GM19025 (cell line): Measurements from ENCODE around the gene AHCY.
"Not testable (repeated sequence)": the region's sequence is repeated elsewhere in the genome, so short reads cannot be mapped to it uniquely, and the experiment has no call there.

Source experiments
- ATAC-seq: cut with Tn5 transposase; IDR thresholded peaks from one replicate; pipeline ENCODE4 v1.9.1; 2021; ENCODE audit warnings: mild to moderate bottlenecking, low read depth, moderate library complexity; ENCODE audit not compliant: unreplicated experiment

The AHCY gene

DNA sequence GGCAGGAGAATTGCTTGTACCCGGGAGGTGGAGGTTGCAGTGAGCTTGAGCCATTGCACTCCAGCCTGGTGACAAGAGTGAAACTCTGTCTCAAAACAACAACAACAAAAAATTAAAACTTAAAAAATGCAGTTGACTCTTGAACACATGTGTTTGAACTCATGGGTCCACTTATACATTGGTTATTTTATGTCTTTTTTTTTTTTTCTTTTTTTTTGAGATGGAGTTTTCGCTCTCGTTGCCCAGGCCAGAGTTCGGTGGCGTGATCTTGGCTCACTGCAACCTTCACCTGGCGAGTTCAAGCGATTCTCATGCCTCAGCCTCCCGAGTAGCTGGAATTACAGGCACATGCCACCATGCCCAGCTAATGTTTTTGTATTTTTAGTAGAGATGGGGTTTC lies 39.7 kb downstream of the AHCY start:
- not testable (repeated sequence) for ATAC-seq

DNA sequence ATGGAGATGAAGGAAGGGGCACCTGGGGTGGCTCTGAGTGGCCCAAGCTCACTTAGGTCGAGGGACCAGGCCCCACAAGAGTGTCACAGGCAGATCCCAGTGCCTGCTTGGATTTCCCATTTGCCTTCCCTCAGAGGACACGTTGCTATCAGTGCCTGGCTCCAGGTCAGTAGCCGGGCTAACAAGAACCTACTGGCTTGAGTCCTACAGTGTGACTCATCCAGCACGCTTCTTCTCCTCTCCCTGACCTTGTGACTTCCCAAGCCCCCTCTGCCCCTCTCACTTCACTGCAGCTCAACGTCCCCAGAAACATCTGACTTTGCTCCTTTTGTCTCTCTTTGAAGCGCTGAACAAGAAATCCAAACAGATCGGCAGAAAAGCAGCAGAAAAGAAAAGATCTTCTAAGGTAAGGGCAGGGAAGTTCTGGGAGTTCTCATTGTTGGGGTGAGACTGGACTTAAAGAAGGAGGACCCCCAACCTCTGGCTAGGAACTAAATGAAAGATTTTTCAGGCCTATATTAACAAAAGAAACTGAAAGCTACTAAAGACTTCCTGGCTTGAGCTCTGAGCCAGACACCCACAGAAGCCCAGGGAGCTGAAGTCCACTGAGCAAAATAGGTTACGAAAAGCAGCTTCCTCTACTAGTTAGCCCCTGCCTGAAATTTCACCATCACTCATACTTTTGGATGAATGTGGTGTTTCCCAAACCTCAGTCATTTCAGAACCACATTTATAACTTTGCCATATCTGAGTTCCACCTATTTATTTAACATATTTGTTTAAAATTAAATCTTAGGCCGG lies 40.5 kb downstream of the AHCY start:
- no peak for ATAC-seq

DNA sequence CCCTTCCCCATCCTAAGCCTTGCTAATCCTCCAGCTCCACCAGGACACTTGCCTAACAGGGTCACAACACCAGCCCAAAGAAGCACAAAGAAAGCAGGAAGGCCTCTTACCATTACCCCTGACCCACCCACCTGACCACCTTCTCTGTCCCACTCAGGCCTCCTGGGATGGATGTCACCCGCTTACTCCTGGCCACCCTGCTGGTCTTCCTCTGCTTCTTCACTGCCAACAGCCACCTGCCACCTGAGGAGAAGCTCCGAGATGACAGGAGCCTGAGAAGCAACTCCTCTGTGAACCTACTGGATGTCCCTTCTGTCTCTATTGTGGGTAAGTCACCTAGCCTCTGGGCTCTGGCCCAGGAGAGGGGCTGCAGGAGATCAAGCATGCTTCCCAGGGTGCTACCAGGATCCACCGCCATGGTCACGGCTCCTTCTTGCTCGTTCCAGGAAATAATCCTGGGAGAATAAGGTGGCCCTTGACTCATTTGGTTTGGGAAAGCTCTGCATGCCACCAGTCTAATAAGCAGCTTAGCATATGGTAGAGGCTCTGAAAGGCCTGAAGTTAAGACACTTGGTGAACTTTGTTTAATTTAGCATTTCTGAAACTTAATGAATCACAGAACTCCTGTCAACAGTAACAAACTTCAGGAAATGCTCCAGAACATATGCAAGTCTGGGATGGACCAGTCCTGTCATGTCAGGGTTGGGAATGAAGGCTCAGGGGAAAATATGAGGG lies 42.8 kb downstream of the AHCY start:
- ATAC-seq: no peak

DNA sequence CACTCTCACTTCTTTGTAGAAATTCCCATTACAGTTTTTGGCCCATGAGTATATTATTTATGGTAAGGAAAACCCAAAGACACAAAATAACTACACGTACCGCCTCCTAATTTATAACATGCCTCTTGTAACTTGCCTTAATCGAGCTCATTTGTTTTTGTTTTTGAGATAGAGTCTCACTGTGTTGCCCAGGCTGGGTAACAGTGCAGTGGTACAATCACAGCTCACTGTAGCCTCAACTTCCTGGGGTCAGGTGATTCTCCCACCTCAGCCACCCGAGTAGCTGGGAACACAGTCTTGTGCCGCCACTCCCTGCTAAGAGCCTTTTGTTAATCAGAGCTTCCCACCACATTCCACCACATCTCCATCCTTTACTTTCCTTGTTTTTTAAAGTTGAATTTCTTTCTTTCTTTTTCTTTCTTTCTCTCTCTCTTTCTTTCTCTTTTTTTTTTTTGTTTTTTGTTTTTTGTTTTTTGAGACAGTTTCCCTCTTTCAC lies 46.5 kb downstream of the AHCY start:
- no peak for ATAC-seq

DNA sequence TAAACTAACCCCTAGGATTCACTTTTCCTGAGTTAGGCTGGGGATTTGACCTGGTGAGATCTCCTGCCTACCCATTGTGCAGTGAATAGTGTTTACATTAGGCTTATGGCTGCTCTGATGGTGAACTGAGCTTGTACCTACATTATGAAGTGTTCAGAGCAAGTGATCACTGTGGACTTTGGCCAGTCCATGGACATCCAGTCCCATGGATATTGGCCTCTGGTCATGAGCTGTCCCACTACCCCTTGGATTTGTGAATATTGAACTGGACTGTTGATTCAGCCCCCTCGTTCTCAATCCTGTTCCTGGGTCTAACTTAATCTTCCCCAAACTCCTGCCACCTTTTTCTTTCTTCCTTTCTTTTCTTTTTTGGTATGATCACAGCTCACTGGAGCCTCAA lies 48.2 kb downstream of the AHCY start:
- no peak for ATAC-seq

DNA sequence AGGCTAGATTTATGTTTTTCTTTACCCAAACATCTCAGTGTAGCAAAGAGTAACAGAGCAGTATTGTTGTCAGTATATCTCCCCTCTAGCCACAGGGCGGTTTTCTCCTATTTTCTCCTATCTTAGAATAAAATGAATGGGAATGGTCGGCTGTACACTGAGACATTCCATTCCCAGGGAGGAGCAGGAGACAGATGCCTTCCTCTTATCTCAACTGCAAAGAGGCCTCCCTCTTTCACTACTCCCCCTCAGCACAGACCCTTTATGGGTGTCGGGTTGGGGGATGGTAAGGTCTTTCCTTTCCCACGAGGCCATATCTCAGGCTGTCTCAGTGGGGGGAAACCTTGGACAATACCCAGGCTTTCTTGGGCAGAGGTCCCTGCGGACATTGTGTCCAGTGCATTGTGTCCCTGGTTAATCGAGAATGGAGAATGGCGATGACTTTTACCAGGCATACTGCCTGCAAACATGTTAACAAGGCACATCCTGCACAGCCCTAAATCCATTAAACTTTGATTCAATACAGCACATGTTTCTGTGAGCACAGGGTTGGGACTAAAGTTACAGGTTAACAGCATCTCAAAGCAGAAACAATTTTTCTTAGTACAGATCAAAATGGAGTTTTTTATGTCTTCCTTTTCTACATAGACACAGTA lies 50.6 kb downstream of the AHCY start:
- ATAC-seq: not testable (repeated sequence)

DNA sequence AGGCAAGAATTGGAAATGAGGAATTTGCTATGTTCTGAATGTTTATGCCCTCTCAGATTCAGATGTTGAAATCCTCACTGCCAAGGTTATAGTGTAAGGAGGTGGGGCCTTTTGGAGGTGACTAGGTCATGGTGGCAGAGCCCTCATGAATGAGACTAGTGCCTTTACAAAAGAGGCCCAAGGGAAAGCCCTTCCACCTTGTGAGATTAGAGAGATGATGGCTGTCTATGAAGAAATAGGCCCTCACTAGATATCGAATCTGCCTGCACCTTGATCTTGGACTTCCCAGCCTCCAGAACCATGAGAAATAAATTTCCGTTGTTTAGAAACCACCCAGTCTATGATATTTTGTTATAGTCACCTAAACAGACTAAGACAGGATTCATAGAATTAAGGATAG lies 51.5 kb downstream of the AHCY start:
- no peak for ATAC-seq

DNA sequence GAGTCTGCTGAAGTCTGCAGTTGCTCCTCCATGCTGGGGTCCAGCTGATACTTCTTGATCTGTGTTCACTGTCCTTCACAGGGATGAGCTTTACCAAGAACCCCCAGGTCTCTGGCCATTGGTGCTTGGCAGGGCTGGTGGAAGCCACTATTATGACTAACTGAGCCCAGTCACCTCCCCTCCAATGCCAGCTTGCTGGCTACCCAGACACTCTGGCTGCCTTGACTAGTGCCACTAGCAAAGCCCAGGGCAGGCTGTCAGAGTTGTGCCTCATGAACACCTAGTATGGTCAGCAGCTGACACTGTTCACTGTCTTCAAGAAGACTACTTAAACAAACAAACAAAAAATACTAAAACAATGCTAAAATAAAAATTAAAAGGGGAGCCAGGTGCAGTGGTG lies 53.1 kb downstream of the AHCY start:
- no peak for ATAC-seq

DNA sequence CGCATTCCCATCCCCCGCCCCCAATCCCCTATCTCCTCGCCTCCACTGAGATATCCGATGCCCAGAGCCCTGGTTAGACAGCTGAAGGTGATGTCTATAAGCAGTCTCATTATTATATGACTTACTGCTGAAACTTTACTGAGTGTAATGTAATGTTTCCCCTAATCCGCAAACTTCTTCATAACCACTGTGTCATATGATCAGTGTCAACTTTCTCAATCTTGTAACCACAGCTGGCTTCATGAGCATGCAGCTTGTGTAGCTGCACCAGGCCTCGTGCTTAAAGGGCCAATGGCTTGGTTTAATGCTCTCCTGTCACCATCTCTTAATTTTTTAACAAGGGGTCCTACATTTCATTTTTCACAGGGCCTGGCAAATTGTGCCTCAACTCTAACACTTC lies 53.9 kb downstream of the AHCY start:
- no peak for ATAC-seq

DNA sequence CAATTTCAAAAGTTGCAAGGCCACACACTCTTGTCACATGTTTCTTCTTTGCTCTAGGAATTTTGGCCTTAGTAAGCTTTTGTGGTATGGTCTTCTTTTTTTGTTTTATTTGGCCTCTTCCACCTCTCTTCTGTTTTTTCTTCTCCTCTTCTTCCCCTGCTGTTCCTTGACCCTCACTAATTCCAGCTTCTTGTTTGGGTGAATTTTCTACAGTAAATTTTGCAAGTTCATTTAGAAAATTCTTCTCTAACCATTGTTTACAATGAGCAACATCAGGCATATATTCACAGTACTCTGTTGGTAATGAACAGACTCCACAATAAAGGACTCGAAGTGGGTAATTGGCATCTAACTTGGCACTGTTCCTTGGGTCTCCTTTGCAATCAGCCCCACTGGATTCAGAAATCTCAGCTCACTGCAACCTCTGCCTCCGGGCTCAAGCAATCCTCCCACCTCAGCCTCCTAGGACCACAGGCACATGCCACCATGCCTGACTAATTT lies 57.0 kb downstream of the AHCY start:
- ATAC-seq: no peak

DNA sequence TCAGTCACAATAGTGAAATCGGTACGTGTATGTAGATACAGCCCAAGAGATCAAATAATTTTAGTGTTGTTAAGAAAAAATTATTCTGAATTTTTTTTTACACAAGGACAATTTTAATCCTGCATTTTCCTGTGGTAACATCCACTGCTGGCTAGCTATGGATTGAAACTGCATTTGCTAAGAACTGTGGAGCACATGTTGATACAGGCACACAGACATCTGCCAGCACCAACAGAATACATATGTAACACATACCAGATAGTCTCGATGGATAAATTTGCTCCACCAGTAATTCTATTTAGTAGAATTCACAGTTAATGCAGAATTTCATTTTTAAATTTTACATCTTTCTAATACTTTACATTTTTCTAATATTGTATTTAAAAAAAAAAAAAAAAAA lies 59.8 kb downstream of the AHCY start:
- ATAC-seq: no peak

DNA sequence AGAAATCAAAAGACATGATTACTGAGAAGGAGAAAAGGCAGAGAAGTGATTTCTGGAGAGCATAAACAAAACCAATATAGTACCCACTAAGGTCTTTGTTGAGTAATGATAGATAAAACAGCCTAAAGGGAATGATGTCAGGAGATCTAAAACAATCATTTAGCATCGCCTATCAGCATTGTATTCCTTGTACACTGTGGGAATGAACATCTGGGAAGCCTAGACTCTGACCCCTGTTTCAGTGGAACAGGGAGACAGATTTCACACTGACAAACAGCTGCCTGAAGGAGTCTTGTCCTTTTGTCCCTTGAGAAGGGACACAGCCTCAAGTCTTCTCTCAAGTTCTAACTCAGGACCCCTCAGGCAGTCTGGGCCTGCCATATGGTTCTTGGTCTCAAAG lies 60.3 kb downstream of the AHCY start:
- no peak for ATAC-seq

DNA sequence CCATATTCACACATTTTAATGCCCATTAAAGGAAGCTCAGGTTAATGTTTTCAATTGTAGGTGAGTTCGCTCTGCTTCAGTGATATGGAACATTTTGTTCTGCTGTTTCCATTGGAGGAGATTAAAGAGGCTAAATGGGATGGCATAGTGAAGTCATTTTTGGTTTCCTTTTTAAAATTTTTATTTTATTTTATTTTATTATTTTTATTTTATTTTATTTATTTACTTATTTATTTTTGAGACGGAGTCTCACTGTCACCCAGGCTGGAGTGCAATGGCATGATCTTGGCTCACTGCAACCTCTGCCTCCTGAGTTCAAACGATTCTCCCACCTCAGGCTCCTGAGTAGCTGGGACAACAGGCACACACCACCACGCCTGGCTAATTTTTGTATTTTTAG lies 61.1 kb downstream of the AHCY start:
- ATAC-seq: not testable (repeated sequence)

DNA sequence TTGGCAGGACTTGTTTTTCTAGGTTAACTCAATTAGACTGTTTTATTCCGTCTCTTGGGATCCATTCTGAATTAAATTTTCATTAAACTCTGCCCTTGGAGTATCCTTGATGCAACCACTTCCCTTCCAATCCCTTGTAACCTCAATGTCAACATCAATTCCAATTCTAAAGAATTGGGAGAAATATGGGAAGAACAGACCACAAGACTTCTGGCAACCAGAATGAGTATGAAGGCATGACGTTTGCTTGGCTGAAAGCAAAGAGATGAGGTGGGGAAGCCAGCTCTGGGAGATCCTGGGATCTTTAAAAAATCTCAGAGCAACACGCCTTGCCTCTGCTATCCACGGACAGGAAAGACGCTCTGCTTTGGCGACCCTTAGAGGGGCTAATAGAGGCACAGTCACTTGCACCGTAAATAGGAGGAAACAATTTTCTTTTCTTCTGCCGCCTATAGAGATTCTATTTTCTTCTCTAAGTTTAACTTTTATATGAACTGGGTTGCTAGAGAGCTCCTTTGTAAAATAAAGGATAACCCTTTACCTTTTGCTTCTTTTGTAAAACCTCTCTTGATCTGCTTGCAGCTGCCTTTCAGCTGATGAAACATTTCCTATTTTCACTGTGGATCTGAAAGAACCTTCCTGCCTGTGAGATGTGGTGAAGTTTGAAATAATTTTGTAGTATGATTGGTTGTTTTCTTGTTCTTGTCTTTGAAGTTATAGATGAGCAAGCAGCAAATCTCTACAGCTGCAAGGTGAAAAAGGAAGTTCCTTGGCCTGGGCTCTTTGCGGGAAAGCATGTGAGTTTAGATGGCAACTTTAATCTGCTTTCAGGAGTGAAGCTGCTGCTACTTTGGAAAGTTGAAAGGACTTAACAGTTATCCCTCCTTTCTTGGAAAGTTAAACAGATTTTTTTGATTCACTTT lies 62.2 kb downstream of the AHCY start, which contains the start of gene ASIP:
Gene ASIP (plus strand): TSS at position 731 of the 923 bp plus-strand sequence. CDS start 18,952 bp downstream, outside the sequence.
- ATAC-seq: no peak

DNA sequence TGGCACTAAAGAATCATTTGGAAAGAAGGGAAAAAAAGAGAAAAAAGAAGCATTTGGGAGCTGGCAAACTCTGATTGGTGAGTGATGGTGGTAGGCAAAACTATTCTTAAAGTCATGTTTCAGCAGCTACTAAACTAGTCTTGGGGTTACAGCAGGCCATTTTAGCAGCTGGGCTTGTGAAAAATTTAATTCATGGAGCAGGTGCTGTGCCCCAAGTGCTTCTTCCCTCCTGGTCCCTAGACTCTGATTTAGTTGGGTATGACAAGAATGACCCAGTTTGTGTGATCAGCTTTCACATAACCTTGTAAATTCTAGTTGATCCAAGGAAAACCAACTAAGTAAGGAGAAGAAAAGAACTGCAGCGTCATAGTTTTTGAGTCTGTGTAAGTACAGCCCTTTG lies 63.0 kb downstream of the AHCY start:
- no peak for ATAC-seq

DNA sequence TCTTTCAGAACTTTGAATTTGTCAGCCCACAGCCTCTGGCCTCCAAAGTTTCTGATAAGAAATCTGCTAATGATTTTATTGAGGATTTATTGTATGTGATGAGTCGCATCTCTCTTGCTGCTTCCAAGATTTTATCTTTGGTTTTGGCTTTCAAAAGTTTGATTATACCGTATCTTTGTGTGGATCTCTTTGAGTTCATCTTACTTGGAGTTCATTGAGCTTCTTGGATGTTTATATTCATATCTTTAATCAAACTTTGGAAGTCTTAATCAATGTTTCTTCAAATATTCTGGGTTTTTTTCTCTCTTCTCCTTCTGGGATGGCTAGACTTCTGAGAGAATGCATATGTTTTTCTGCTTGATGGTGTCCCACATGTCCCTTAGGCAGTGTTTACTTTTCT lies 65.2 kb downstream of the AHCY start:
- ATAC-seq: no peak

DNA sequence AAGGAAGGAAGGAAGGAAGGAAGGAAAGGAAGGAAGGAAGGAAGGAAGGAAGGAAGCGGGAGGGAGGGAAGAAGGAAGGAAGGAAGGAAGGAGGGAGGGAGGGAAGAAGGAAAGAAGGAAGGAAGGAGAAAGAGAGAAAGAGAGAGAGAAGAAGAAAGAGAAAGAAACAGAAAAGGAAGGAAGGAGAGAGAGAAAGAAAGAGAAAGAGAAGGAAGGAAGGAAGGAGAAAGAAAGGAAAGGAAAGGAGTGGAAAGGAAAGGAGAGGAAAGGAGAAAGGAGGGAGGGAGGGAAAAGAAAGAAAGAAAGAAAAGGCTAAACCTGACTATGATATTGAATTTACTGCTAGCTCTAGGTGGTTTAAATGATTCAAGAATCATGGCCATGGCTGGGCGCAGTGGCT lies 67.3 kb downstream of the AHCY start:
- no peak for ATAC-seq

DNA sequence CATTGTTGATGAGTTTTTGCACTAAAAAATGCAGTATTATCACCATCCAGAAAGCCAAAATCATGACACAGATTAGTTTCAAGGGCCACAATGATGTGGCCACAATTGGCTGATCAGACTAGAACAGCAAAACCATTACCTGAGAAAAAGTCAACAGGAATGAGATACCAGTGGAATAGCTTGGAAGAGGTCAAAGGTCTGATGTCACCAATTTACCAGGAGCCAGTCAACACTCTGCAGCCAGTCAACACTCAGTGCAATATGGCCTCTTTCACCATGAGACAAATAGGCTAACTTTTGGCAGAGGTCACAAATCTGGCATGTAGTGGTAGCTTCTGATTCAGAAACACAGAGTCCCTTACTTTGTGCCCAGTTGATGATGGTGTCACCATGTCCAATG lies 69.5 kb downstream of the AHCY start:
- no peak for ATAC-seq

DNA sequence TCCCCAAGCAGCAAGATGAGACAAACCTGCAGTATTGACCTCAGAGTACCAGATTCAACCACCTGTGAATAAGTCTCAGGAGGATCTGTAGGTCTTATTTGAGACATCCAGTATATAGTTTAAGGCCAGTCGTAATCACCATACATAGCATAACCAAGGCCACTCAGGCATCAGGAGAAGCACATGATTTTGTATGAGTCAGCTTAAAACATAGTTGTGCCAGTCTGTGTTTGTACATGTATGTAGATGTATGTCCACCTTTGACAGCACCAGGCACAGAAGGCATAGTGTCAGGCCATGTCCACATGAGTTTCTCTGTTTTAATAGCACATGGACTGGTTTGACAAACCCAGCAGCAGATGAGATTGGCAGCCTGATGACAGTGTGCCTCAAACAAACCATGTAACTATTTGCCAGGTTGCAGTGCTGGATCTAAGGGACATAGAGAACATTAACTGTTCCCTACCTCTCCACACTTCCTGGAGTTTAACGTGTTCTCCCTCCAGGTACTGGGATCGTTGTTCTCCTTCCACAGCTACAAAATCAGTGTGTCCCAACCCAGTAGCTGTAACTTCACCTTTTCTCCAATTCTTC lies 70.6 kb downstream of the AHCY start:
- ATAC-seq: no peak

DNA sequence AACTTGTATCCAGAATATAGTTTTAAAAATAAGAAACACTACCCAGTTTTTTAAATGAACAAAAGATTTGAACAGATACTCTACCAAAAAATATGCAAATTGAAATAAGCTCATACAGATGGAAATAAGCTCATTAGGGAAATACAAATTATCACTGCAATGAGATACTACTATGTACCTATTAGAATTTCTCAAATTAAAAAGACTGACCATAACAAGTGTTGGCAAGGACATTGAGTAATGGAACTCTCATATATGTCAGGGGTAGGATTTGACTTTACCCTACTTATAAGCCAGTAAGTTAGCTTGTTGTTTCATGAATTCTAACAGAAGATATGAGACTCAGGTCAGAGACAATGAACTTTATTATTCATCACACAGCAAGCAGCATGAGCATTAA lies 71.5 kb downstream of the AHCY start:
- no peak for ATAC-seq
